K562 (cell line): ENCODE data around the gene NAT8L. TPM values are rescaled to one million over a fixed set of nuclear protein-coding genes. Genes with fewer than 3 reads are reported as not detected.

ENCODE experiments used
- ATAC-seq: fragments of 200-7000 bp; cut with Tn5 transposase; 3 replicates; pipeline ENCODE4 v1.9.1; 2020; ENCODE audit warnings: moderate library complexity
- BruUV-seq: library from RNA; stranded (reverse); fragments of 400-500 nt; replicated peaks from 2 replicates; lab custom pipeline; 2021; lab: Mats Ljungman, UMichigan
- CTCF ChIA-PET: fragments of 300-600 bp; formaldehyde crosslinking; extraction: SDS; loops from one replicate; lab custom pipeline; 2021; ENCODE audit warnings: low intra/inter-chr PET ratio; lab: Yijun Ruan, JAX
- POLR2A ChIA-PET: fragments of 300-600, 350-650 bp; sonication (Branson Sonifier 250); formaldehyde crosslinking; extraction: SDS; loops from one replicate; lab custom pipeline; 2021; ENCODE audit warnings: antibody characterized with exemption, inconsistent platforms; lab: Yijun Ruan, JAX
- DNase-seq, 4 experiments: peaks; one replicate each; pipeline versions ENCODE4 v3.0.0 to v3.0.0-alpha.2; 2011 to 2018; ENCODE audit warnings: low spot score in 3 of 4, mixed read lengths in 3 of 4; ENCODE audit errors: extremely low read depth in 1 of 4
- FAIRE-seq: peaks from 2 replicates; lab custom pipeline; 2011; peaks lifted over from hg19 to GRCh38; lab: Jason Lieb, UNC
- H2AFZ ChIP-seq: 2 replicates; pipeline ENCODE4 v1.6.0; 2011; ENCODE audit warnings: low read depth, low read length, control low read depth, inconsistent platforms
- H3K27ac ChIP-seq: fragments of 200-600 bp; 3 replicates; pipeline ENCODE4 v1.8.0; 2011; ENCODE audit warnings: low read depth, mild to moderate bottlenecking, control low read depth, inconsistent platforms, low read length, moderate library complexity, mixed read lengths; ENCODE audit errors: extremely low read depth
- H3K27me3 ChIP-seq, 2 experiments: fragments of 300-600 bp in 1 of 2; 2 replicates in 1 of 2; 3 replicates in 1 of 2; pipeline versions ENCODE4 v1.6.0 to v1.8.0; 2011; ENCODE audit warnings: inconsistent platforms in 2 of 2, low read length in 2 of 2, mild to moderate bottlenecking in 1 of 2, mixed read lengths in 1 of 2, moderate library complexity in 1 of 2; ENCODE audit not compliant: control insufficient read depth in 2 of 2, insufficient read depth in 2 of 2
- H3K36me3 ChIP-seq: fragments of 300-600 bp; 3 replicates; pipeline ENCODE4 v1.8.0; 2011; ENCODE audit warnings: mild to moderate bottlenecking, low read length, inconsistent platforms; ENCODE audit not compliant: control insufficient read depth, insufficient read depth
- H3K4me1 ChIP-seq, 2 experiments: fragments of 200-600 bp in 1 of 2; replicated peaks in 1 of 2; 2 replicates in 1 of 2; 3 replicates in 1 of 2; pipeline versions ENCODE4 v1.5.1 to v1.8.0; 2011; ENCODE audit warnings: inconsistent platforms in 2 of 2, low read length in 2 of 2, mild to moderate bottlenecking in 1 of 2, mixed read lengths in 1 of 2, moderate library complexity in 1 of 2; ENCODE audit not compliant: control insufficient read depth in 2 of 2, insufficient read depth in 2 of 2
- H3K4me2 ChIP-seq: 2 replicates; pipeline ENCODE4 v1.6.1; 2011; ENCODE audit warnings: low read length, control low read depth, inconsistent platforms, mixed read lengths; ENCODE audit not compliant: insufficient read depth
- H3K4me3 ChIP-seq: fragments of 200-600 bp; sonication (generic), shearing (Covaris generic); 2 replicates; pipeline ENCODE4 v1.5.1; 2016; ENCODE audit warnings: control low read depth, inconsistent platforms
- H3K79me2 ChIP-seq: fragments of 200-600 bp; 3 replicates; pipeline ENCODE4 v1.8.0; 2011; ENCODE audit warnings: low read length, inconsistent platforms; ENCODE audit not compliant: control insufficient read depth, insufficient read depth
- H3K9ac ChIP-seq, 2 experiments: 2 replicates each; pipeline versions ENCODE4 v1.6.0 to v1.6.1; 2011; ENCODE audit warnings: low read depth in 2 of 2, low read length in 2 of 2, control low read depth in 1 of 2, inconsistent platforms in 1 of 2, mild to moderate bottlenecking in 1 of 2, mixed read lengths in 1 of 2; ENCODE audit not compliant: insufficient read depth in 1 of 2
- H3K9me1 ChIP-seq: one replicate; pipeline ENCODE4 v1.6.0; 2011; ENCODE audit warnings: inconsistent platforms, mild to moderate bottlenecking, low read length, moderate library complexity; ENCODE audit not compliant: control insufficient read depth, insufficient read depth
- H3K9me3 ChIP-seq: replicated peaks from 2 replicates; pipeline ENCODE4 v1.5.1; 2011; ENCODE audit warnings: low read depth, low read length, inconsistent platforms; ENCODE audit not compliant: control insufficient read depth, insufficient read depth
- H4K20me1 ChIP-seq: replicated peaks from 2 replicates; pipeline ENCODE4 v1.6.1; 2011; ENCODE audit warnings: low read length, inconsistent platforms, mixed read lengths; ENCODE audit not compliant: control insufficient read depth, insufficient read depth
- ATF7 ChIP-seq: fragments of 450-650 bp; IDR thresholded peaks from 2 replicates; pipeline ENCODE4 v1.7.1; 2014; ENCODE audit warnings: mild to moderate bottlenecking, moderate library complexity
- CC2D1A ChIP-seq: fragments of 450-650 bp; IDR thresholded peaks from 2 replicates; pipeline ENCODE4 v1.6.1; 2017; ENCODE audit warnings: mild to moderate bottlenecking
- CHD2 ChIP-seq: IDR thresholded peaks from 2 replicates; pipeline ENCODE4 v1.6.1; 2011; ENCODE audit warnings: low read depth, low read length
- E2F3 ChIP-seq: fragments of 250-450 bp; sonication (Bioruptor Pico); IDR thresholded peaks from 2 replicates; pipeline ENCODE4 v1.4.0; 2020; ENCODE audit warnings: mild to moderate bottlenecking
- ERF ChIP-seq: fragments of 450-650 bp; formaldehyde crosslinking; IDR thresholded peaks from 2 replicates; pipeline ENCODE4 v1.4.0; 2020; ENCODE audit warnings: mild to moderate bottlenecking, mixed read lengths
- FOXM1 ChIP-seq, 2 experiments: fragments of 450-650 bp in 1 of 2; sonication (generic) in 1 of 2; formaldehyde crosslinking in 1 of 2; IDR thresholded peaks; 2 replicates each; pipeline versions ENCODE4 v1.6.1 to v1.9.0; 2017 to 2022; ENCODE audit warnings: low read depth in 2 of 2, mild to moderate bottlenecking in 2 of 2, missing genetic modification reagents in 1 of 2, moderate library complexity in 1 of 2
- MYNN ChIP-seq, 2 experiments: sonication (generic); formaldehyde crosslinking in 1 of 2; IDR thresholded peaks; 2 replicates each; pipeline versions ENCODE4 v1.5.0 to v1.6.1; 2016 to 2020; ENCODE audit warnings: antibody characterized with exemption in 1 of 2, missing genetic modification reagents in 1 of 2
- NR2C1 ChIP-seq, 2 experiments: fragments of 450-650 bp; IDR thresholded peaks; 2 replicates each; pipeline ENCODE4 v1.6.1; 2017; ENCODE audit warnings: mild to moderate bottlenecking in 2 of 2, antibody characterized with exemption in 1 of 2, inconsistent platforms in 1 of 2, missing compliant biosample characterization in 1 of 2, missing genetic modification characterization in 1 of 2
- NRF1 ChIP-seq, 2 experiments: fragments of 450-650 bp; IDR thresholded peaks in 1 of 2; conservative IDR thresholded peaks in 1 of 2; 2 replicates each; pipeline ENCODE4 v1.6.1; 2014; ENCODE audit warnings: mild to moderate bottlenecking in 2 of 2
- RBM25 ChIP-seq: fragments of 200-400 bp; formaldehyde crosslinking; IDR thresholded peaks from 2 replicates; pipeline ENCODE4 v1.6.1; 2018; ENCODE audit warnings: low read length, low read depth, moderate library complexity; ENCODE audit not compliant: severe bottlenecking
- ZNF830 ChIP-seq: fragments of 250-450 bp; sonication (Bioruptor Pico); IDR thresholded peaks from 2 replicates; pipeline ENCODE4 v1.5.0; 2021; ENCODE audit warnings: mild to moderate bottlenecking
- WGBS: fragments of 100-300 bp; shearing (Covaris generic); methylation state at CpG from one replicate; pipeline ENCODE4 v1.1.6; 2016; ENCODE audit warnings: low coverage, mixed read lengths; ENCODE audit not compliant: insufficient coverage; ENCODE audit errors: missing lambda C conversion rate; 5-methylcytosine and 5-hydroxymethylcytosine counted together
- in situ Hi-C: fragments of 300-500 bp; cut with MboI; formaldehyde crosslinking; loops from 4 replicates; pipeline ENCODE4 v1.15.0; 2018; ENCODE audit warnings: inconsistent platforms, mixed read lengths
- intact Hi-C: fragments of 100-400 bp; cut with micrococcal nuclease; formaldehyde crosslinking; loops from 2 replicates; pipeline ENCODE4 v1.14.2; 2022
- polyA plus RNA-seq, 8 experiments: library from polyadenylated mRNA; depleted of rRNA in 4 of 8; stranded (reverse) in 5 of 8; unstranded in 3 of 8; fragments of >200 nt; fragmentation: Nextera tagmentation in 2 of 8; fragmentation: Illumina TruSeq in 1 of 8; extraction: Ambion mirVana in 2 of 8; extraction: Trizol in 1 of 8; gene quantifications; 2 replicates each; pipeline versions ENCODE4 v1.2.1 to v1.2.3, GENCODE V29; 2011 to 2014; ENCODE audit warnings: inconsistent platforms in 1 of 8, missing spikeins in 1 of 8
- total RNA-seq, 7 experiments: library from RNA; depleted of rRNA in 6 of 7; stranded (reverse); fragments of >200 nt in 6 of 7; fragmentation: Illumina TruSeq in 2 of 7; extraction: Trizol in 2 of 7; gene quantifications; 2 replicates each; pipeline versions ENCODE4 v1.2.1 to v1.2.3, GENCODE V29; 2011 to 2021; ENCODE audit warnings: low replicate concordance in 1 of 7
- TF ChIP-seq, protein P1 (sequence below): fragments of 250-450 bp; sonication (Bioruptor Pico); IDR thresholded peaks from 2 replicates; pipeline ENCODE4 v1.8.0; 2022; ENCODE audit warnings: inconsistent platforms

Gene NAT8L
- total and polyA plus RNA-seq, 9 of the 15 experiments (the other 6 are each of a cell fraction or from before 2014, with no cell fraction given) = 0.06 to 11.0 (median 1.5) TPM

DNA sequence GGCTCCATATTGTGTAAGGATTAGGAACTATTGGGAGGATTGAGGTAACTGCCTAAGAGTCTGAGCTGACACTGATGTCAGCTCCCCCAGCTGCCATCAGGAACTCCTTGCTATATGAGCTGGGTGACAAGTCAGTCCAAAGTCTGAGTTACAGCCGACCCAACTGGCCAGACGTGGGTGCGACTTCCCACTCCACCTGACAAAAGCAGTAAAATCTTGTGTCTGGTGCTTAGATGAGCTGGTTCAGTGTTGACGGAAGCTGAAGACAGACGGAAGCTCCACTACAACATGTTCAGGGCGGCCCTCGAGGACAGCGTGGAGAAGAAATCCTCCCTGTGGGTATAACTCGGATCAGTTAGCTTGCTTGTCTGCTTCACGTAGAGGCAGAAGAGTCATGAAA, 22.8 kb upstream of the NAT8L start:
- Histone ChIP-seq H3K9me3 (no peaks in the 10 kb centered on the region), H3K4me1 (peaks cover 3 to 10% of the 10 kb centered on the region in 2 experiments; a peak in 2 of 5 replicates), H3K9me1 (no peaks in the 10 kb centered on the region), H3K4me2 (peak overlapping the region; percentile 68), H3K9ac (peak overlapping the region in 1 of 2 experiments; percentile 38; a peak in 1 of 4 replicates), H3K36me3 (no peaks in the 10 kb centered on the region), H3K4me3 (no peak overlapping the region), H4K20me1 (no peaks in the 10 kb centered on the region), H3K79me2 (no peaks in the 10 kb centered on the region), H2AFZ (peak overlapping the region; percentile 97), H3K27me3 (peaks cover 0 to 7% of the 10 kb centered on the region in 2 experiments; a peak in 1 of 5 replicates), H3K27ac (0 out of 3 replicates have a peak overlapping the region, but pooled peaks have one; percentile 2)
- TF ChIP-seq MYNN (IDR thresholded peaks at IDR 0.05) (no peak), MYNN (CRISPR knock-in tag; IDR thresholded peaks at IDR 0.05) (no peak), ZNF830 (CRISPR knock-in tag) (no peak)
- ChIA-PET POLR2A (interaction anchor here (0.7 to 1.2 kb wide), 3 partner anchors 12 to 27 kb away, joined by 3 to 8 read pairs (median 4); no protein-coding TSS in a partner anchor), CTCF (no interaction called here)
- WGBS = 84% methylated on average over 10 of the region's 10 CpGs
- intact Hi-C loops (no loop called here), in situ Hi-C loops (no loop called here)
- ATAC-seq (peak; percentile 19; the same call in 2 of the 3 replicates), FAIRE-seq (no peak), DNase-seq (peak in 1 of 4 experiments; percentile 11)
- BruUV-seq = no TSS peak

DNA sequence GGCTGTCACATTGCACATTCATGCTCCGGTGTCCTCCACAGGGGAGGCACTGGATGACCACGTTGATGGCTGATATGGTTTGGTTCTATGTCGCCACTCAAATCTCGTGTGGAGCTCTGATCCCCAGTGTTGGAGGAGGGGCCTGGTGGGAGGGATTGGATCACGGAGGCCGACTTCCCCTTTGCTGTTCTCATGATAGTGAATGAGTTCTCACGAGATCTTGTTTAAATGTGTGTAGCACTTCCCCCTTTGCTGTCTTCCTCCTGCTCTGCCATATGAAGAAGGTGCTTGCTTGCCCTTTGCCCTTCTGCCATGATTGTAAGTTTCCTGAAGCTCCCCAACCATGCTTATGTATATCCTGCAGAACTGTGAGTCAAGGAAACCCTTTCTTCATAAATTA, 22.3 kb upstream of the NAT8L start:
- peak overlapping the region; percentile 97 for H2AFZ ChIP-seq
- ATAC-seq (peak; percentile 78), DNase-seq (peak in 2 of 4 experiments; percentile 41 to 53), FAIRE-seq (peak; percentile 94)
- ChIA-PET POLR2A (interaction anchor here (0.7 to 1.2 kb wide), 3 partner anchors 9 to 27 kb away, joined by 4 to 8 read pairs (median 4); no protein-coding TSS in a partner anchor), CTCF (no interaction called here)
- peak overlapping the region in 1 of 2 experiments; percentile 59; a peak in 1 of 4 replicates for H3K9ac ChIP-seq
- no peaks in the 10 kb centered on the region for H3K79me2 ChIP-seq
- H3K36me3 ChIP-seq = no peaks in the 10 kb centered on the region
- H3K9me1 ChIP-seq = no peaks in the 10 kb centered on the region
- in situ Hi-C loops = no loop called here
- no TSS peak for BruUV-seq
- no peaks in the 10 kb centered on the region for H4K20me1 ChIP-seq
- no peak overlapping the region for H3K4me3 ChIP-seq
- H3K27me3 ChIP-seq = peaks cover 0 to 7% of the 10 kb centered on the region in 2 experiments; a peak in 1 of 5 replicates
- H3K4me1 ChIP-seq = peaks cover 3 to 15% of the 10 kb centered on the region in 2 experiments; a peak in 2 of 5 replicates
- no peaks in the 10 kb centered on the region for H3K9me3 ChIP-seq
- peak overlapping the region; percentile 68 for H3K4me2 ChIP-seq
- intact Hi-C loops = no loop called here
- H3K27ac ChIP-seq = 0 out of 3 replicates have a peak overlapping the region, but pooled peaks have one; percentile 2
- 26% methylated on average over 7 of the region's 7 CpGs for WGBS
- TF ChIP-seq CHD2 (peak; percentile 91), NR2C1 (IDR thresholded peaks at IDR 0.05) (peak; percentile 43; the same call in 1 of the 2 replicates), NR2C1 (tag; IDR thresholded peaks at IDR 0.05) (no peak), ATF7 (0 out of 2 replicates have a peak, but pooled peaks have one; percentile 28), RBM25 (peak; percentile 8), E2F3 (CRISPR knock-in tag) (no peak), CC2D1A (peak; percentile 70; the same call in 1 of the 2 replicates), ERF (CRISPR knock-in tag) (no peak), NRF1 (conservative IDR thresholded peaks at IDR 0.05 in 1 of 2, IDR thresholded peaks at IDR 0.05 in 1 of 2) (peak in 1 of 2 experiments; percentile 26; a peak in 1 of 4 replicates), FOXM1 (IDR thresholded peaks at IDR 0.05; ENCODE audit: low read depth) (0 out of 2 replicates have a peak, but pooled peaks have one; percentile 41), FOXM1 (CRISPR knock-in tag; IDR thresholded peaks at IDR 0.05; ENCODE audit: low read depth) (no peak)
- TF ChIP-seq, protein P1, sequence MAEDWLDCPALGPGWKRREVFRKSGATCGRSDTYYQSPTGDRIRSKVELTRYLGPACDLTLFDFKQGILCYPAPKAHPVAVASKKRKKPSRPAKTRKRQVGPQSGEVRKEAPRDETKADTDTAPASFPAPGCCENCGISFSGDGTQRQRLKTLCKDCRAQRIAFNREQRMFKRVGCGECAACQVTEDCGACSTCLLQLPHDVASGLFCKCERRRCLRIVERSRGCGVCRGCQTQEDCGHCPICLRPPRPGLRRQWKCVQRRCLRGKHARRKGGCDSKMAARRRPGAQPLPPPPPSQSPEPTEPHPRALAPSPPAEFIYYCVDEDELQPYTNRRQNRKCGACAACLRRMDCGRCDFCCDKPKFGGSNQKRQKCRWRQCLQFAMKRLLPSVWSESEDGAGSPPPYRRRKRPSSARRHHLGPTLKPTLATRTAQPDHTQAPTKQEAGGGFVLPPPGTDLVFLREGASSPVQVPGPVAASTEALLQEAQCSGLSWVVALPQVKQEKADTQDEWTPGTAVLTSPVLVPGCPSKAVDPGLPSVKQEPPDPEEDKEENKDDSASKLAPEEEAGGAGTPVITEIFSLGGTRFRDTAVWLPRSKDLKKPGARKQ (CRISPR knock-in tag) = no peak
